HepG2 (cell line): ENCODE data around the gene OSBPL2. TPM values are rescaled to one million over a fixed set of nuclear protein-coding genes. Genes with fewer than 3 reads are reported as not detected.

ENCODE experiments used
- HNRNPLL ChIP-seq: fragments of 200-400 bp; formaldehyde crosslinking; IDR thresholded peaks from 2 replicates; pipeline ENCODE4 v1.6.1; 2017; ENCODE audit warnings: mild to moderate bottlenecking, low read depth, low read length; ENCODE audit not compliant: poor library complexity, severe bottlenecking
- HOXA9 ChIP-seq: sonication (generic); formaldehyde crosslinking; IDR thresholded peaks from 2 replicates; pipeline ENCODE4 v1.8.1; 2022; ENCODE audit warnings: missing genetic modification reagents, mild to moderate bottlenecking, moderate library complexity, borderline replicate concordance
- NR2C2 ChIP-seq: sonication (generic); formaldehyde crosslinking; IDR thresholded peaks from 2 replicates; pipeline ENCODE4 v1.4.0; 2020; ENCODE audit warnings: missing genetic modification reagents, mild to moderate bottlenecking, moderate library complexity, borderline replicate concordance
- NR2F2 ChIP-seq: IDR thresholded peaks from 2 replicates; pipeline ENCODE4 v1.6.1; 2012; ENCODE audit warnings: low read depth, inconsistent platforms, borderline replicate concordance
- RCOR2 ChIP-seq: IDR thresholded peaks from 2 replicates; pipeline ENCODE4 v1.6.1; 2016; ENCODE audit warnings: missing biosample characterization, missing genetic modification reagents
- SRF ChIP-seq: IDR thresholded peaks from 2 replicates; pipeline ENCODE4 v1.6.1; 2011; ENCODE audit warnings: mild to moderate bottlenecking, low read depth, low read length, moderate library complexity
- ZBTB20 ChIP-seq: sonication (generic); formaldehyde crosslinking; IDR thresholded peaks from 2 replicates; pipeline ENCODE4 v1.8.1; 2023; ENCODE audit warnings: missing genetic modification reagents, low read depth, mild to moderate bottlenecking, borderline replicate concordance
- ZNF326 ChIP-seq: sonication (generic); formaldehyde crosslinking; IDR thresholded peaks from 2 replicates; pipeline ENCODE4 v1.4.0; 2020; ENCODE audit warnings: missing genetic modification reagents, borderline replicate concordance
- polyA plus RNA-seq, 8 experiments: library from polyadenylated mRNA; depleted of rRNA in 3 of 8; stranded (reverse) in 7 of 8; unstranded in 1 of 8; fragments of >200 nt; fragmentation: Illumina TruSeq in 4 of 8; extraction: Trizol in 4 of 8; gene quantifications; 2 replicates each; pipeline versions ENCODE4 v1.2.1 to v1.2.3, GENCODE V29; 2011 to 2016; ENCODE audit warnings: low read depth in 4 of 8, missing spikeins in 1 of 8, mixed read lengths in 1 of 8; ENCODE audit not compliant: insufficient read depth in 1 of 8
- total RNA-seq, 5 experiments: library from RNA; depleted of rRNA; stranded (reverse); fragments of >200 nt; fragmentation: Illumina TruSeq; extraction: Trizol; gene quantifications; 2 replicates each; pipeline ENCODE4 v1.2.3, GENCODE V29; 2016; ENCODE audit warnings: low read depth in 1 of 5
- TF ChIP-seq, protein P1 (sequence below): sonication (generic); formaldehyde crosslinking; conservative IDR thresholded peaks from 2 replicates; pipeline ENCODE4 v1.4.0; 2020; ENCODE audit warnings: missing genetic modification reagents
- TF ChIP-seq, protein P2 (sequence below): sonication (generic); formaldehyde crosslinking; conservative IDR thresholded peaks from 2 replicates; pipeline ENCODE4 v1.4.0; 2020; ENCODE audit warnings: mild to moderate bottlenecking, missing genetic modification reagents, moderate library complexity
- TF ChIP-seq, protein P3 (sequence below): IDR thresholded peaks from 2 replicates; pipeline ENCODE4 v1.6.1; 2016
- TF ChIP-seq, protein P4 (sequence below): sonication (generic); formaldehyde crosslinking; IDR thresholded peaks from 2 replicates; pipeline ENCODE4 v1.9.0; 2021; ENCODE audit warnings: missing genetic modification reagents, mild to moderate bottlenecking, borderline replicate concordance
- TF ChIP-seq, protein P5 (sequence below): sonication (generic); formaldehyde crosslinking; IDR thresholded peaks from 2 replicates; pipeline ENCODE4 v1.4.0; 2020; ENCODE audit warnings: missing genetic modification reagents

OSBPL2 gene
- total and polyA plus RNA-seq, 2 of the 13 experiments (the other 11 are each of a cell fraction or from before 2014, with no cell fraction given): 18.5 to 37.4 TPM

DNA sequence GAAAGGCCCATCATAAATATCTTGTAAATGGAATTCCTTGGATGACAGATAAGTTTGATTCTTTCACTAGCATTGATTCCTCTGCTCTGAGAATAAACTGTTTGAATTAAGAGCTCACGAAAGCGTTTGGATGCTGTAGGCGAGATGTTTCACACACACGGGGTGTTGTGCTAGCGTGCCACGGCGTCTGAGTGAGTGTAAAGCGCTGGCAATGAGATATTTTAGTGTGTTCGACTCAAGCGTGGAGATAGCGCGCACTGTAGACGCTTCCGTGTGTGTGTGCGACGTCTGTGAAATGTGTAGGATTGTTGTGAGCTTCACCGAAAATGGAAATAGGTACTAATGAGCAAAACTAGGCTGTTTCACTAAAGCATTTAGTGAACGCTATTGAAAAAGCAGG, 35.1 kb downstream of the OSBPL2 start (continued):
- TF ChIP-seq HOXA9 (CRISPR knock-in tag) (no peak), NR2C2 (no peak), RCOR2 (no peak), ZNF326 (CRISPR knock-in tag) (no peak), HNRNPLL (no peak), ZBTB20 (CRISPR knock-in tag) (no peak), NR2F2 (no peak), SRF (no peak)
- TF ChIP-seq, protein P1, sequence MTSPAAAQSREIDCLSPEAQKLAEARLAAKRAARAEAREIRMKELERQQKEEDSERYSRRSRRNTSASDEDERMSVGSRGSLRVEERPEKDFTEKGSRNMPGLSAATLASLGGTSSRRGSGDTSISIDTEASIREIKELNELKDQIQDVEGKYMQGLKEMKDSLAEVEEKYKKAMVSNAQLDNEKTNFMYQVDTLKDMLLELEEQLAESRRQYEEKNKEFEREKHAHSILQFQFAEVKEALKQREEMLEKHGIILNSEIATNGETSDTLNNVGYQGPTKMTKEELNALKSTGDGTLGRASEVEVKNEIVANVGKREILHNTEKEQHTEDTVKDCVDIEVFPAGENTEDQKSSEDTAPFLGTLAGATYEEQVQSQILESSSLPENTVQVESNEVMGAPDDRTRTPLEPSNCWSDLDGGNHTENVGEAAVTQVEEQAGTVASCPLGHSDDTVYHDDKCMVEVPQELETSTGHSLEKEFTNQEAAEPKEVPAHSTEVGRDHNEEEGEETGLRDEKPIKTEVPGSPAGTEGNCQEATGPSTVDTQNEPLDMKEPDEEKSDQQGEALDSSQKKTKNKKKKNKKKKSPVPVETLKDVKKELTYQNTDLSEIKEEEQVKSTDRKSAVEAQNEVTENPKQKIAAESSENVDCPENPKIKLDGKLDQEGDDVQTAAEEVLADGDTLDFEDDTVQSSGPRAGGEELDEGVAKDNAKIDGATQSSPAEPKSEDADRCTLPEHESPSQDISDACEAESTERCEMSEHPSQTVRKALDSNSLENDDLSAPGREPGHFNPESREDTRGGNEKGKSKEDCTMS (CRISPR knock-in tag): no peak
- TF ChIP-seq, protein P2, sequence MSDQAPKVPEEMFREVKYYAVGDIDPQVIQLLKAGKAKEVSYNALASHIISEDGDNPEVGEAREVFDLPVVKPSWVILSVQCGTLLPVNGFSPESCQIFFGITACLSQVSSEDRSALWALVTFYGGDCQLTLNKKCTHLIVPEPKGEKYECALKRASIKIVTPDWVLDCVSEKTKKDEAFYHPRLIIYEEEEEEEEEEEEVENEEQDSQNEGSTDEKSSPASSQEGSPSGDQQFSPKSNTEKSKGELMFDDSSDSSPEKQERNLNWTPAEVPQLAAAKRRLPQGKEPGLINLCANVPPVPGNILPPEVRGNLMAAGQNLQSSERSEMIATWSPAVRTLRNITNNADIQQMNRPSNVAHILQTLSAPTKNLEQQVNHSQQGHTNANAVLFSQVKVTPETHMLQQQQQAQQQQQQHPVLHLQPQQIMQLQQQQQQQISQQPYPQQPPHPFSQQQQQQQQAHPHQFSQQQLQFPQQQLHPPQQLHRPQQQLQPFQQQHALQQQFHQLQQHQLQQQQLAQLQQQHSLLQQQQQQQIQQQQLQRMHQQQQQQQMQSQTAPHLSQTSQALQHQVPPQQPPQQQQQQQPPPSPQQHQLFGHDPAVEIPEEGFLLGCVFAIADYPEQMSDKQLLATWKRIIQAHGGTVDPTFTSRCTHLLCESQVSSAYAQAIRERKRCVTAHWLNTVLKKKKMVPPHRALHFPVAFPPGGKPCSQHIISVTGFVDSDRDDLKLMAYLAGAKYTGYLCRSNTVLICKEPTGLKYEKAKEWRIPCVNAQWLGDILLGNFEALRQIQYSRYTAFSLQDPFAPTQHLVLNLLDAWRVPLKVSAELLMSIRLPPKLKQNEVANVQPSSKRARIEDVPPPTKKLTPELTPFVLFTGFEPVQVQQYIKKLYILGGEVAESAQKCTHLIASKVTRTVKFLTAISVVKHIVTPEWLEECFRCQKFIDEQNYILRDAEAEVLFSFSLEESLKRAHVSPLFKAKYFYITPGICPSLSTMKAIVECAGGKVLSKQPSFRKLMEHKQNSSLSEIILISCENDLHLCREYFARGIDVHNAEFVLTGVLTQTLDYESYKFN (CRISPR knock-in tag): no peak
- TF ChIP-seq, protein P3, sequence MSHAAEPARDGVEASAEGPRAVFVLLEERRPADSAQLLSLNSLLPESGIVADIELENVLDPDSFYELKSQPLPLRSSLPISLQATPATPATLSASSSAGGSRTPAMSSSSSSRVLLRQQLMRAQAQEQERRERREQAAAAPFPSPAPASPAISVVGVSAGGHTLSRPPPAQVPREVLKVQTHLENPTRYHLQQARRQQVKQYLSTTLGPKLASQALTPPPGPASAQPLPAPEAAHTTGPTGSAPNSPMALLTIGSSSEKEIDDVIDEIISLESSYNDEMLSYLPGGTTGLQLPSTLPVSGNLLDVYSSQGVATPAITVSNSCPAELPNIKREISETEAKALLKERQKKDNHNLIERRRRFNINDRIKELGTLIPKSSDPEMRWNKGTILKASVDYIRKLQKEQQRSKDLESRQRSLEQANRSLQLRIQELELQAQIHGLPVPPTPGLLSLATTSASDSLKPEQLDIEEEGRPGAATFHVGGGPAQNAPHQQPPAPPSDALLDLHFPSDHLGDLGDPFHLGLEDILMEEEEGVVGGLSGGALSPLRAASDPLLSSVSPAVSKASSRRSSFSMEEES (CRISPR knock-in tag): no peak
- TF ChIP-seq, protein P4, sequence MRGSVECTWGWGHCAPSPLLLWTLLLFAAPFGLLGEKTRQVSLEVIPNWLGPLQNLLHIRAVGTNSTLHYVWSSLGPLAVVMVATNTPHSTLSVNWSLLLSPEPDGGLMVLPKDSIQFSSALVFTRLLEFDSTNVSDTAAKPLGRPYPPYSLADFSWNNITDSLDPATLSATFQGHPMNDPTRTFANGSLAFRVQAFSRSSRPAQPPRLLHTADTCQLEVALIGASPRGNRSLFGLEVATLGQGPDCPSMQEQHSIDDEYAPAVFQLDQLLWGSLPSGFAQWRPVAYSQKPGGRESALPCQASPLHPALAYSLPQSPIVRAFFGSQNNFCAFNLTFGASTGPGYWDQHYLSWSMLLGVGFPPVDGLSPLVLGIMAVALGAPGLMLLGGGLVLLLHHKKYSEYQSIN: no peak
- TF ChIP-seq, protein P5, sequence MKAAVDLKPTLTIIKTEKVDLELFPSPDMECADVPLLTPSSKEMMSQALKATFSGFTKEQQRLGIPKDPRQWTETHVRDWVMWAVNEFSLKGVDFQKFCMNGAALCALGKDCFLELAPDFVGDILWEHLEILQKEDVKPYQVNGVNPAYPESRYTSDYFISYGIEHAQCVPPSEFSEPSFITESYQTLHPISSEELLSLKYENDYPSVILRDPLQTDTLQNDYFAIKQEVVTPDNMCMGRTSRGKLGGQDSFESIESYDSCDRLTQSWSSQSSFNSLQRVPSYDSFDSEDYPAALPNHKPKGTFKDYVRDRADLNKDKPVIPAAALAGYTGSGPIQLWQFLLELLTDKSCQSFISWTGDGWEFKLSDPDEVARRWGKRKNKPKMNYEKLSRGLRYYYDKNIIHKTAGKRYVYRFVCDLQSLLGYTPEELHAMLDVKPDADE (CRISPR knock-in tag): no peak
